Measurements from ENCODE around the gene PRDM13.

GRCh38 chr6:99608886-99609482, 2.4 kb downstream of the PRDM13 start:
- TF ChIP-seq ATF1 (CRISPR knock-in tag; IDR thresholded peaks at IDR 0.05) (no peak), PREB (CRISPR knock-in tag; IDR thresholded peaks at IDR 0.05; ENCODE audit: borderline replicate concordance) (no peak), PRDM15 (CRISPR knock-in tag; IDR thresholded peaks at IDR 0.05) (no peak), NR2C2 (CRISPR knock-in tag; IDR thresholded peaks at IDR 0.05) (no peak), CTCF (IDR thresholded peaks at IDR 0.05) (no peak)

Measured in WTC11 (cell line).